ENCODE results near the gene SPATA6L.

SPATA6L gene

DNA sequence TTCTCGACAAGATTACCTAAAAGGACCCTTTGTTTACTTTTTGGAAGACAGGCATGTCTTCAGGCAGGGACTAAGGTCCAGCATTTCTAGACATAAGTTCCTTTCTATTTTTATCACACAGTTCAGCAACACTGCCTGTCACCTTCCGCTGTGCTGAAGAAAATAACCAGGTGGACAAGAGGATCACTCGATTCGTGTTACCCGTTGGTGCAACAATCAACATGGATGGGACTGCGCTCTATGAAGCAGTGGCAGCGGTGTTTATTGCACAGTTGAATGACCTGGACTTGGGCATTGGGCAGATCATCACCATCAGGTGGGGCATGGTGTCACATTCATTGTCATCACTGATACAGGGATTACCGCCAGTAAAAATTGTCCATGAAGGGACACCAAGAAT lies 89.8 kb downstream of the SPATA6L start:
- TF ChIP-seq, protein P1, sequence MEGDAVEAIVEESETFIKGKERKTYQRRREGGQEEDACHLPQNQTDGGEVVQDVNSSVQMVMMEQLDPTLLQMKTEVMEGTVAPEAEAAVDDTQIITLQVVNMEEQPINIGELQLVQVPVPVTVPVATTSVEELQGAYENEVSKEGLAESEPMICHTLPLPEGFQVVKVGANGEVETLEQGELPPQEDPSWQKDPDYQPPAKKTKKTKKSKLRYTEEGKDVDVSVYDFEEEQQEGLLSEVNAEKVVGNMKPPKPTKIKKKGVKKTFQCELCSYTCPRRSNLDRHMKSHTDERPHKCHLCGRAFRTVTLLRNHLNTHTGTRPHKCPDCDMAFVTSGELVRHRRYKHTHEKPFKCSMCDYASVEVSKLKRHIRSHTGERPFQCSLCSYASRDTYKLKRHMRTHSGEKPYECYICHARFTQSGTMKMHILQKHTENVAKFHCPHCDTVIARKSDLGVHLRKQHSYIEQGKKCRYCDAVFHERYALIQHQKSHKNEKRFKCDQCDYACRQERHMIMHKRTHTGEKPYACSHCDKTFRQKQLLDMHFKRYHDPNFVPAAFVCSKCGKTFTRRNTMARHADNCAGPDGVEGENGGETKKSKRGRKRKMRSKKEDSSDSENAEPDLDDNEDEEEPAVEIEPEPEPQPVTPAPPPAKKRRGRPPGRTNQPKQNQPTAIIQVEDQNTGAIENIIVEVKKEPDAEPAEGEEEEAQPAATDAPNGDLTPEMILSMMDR (IDR thresholded peaks at IDR 0.05; ENCODE audit: low read depth, low read length, missing control alignments): no peak
- no peak overlapping the region for H3K4me3 ChIP-seq (replicated peaks; ENCODE audit: low read depth, low read length)
- no peak for DNase-seq (ENCODE audit: extremely low read depth, low read depth)

GRCh38 chr9:4575997-4576396 lies 90.3 kb downstream of the SPATA6L start:
- TF ChIP-seq, protein P1 (IDR thresholded peaks at IDR 0.05; ENCODE audit: low read depth, low read length, missing control alignments): no peak
- no peak overlapping the region for H3K4me3 ChIP-seq (replicated peaks; ENCODE audit: low read depth, low read length)
- DNase-seq (ENCODE audit: extremely low read depth, low read depth): no peak

DNA sequence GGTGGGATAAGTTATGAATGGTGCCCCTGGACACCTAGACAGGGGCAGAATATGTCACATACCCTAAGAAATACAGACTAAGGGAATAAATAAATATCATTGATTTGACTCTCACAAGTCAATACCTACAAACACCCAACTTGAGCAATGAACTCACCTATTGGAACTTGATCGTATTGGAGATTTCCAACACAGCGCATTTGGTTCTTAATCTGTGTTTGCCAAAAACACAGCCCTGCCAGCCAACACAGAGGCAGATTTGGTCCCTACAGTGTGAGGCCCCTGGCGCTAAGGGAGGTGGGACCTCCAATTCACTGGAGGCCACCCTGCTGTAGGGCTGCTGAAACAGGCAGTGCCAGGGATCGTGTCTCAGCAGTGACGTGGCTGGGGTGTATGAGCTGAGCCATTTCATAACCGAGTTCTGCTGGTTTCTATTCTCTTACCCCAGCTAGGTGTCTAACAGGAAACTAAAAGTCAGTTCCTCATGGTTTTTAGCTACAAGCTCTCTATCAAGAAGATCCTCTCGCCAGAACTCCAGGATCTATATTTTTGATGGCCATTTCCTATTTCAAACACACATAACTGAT lies 91.5 kb downstream of the SPATA6L start:
- H3K4me3 ChIP-seq (replicated peaks; ENCODE audit: low read depth, low read length): no peak overlapping the region
- TF ChIP-seq, protein P1 (IDR thresholded peaks at IDR 0.05; ENCODE audit: low read depth, low read length, missing control alignments): no peak
- DNase-seq (ENCODE audit: extremely low read depth, low read depth): no peak

DNA sequence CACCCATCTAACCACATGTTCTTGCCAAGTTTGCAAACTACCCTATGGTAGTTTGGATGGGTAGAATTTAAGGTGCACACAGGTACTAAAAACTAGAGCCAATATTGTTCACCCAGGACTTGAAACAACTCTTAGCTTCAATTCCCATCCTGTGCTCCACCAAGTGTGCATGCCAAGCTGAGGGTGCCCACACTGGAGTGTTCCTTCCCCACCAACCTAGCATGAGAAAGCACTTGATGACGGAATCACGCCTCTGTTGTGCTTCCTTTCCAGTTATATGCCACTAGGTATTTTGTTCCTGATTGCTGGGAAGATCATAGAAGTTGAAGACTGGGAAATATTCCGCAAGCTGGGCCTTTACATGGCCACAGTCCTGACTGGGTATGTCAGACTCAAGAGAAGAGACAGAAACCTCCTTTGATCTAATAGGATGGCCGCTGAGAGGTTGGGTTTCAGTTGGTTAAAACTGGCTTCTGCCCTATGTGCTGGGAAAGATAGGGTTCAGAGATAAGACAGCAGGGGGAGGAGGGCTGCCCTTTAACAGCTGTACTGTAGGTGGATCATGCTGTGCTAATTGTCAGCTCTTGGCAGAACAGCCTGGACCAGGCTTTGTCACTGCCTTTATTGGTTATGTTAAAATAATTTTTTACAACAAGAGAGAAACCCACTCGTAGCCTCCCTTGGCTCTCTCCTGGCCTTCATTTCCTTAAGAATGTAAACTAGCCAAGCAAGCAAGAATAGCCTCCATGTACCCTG lies 92.5 kb downstream of the SPATA6L start:
- TF ChIP-seq, protein P1 (IDR thresholded peaks at IDR 0.05; ENCODE audit: low read depth, low read length, missing control alignments): no peak
- H3K4me3 ChIP-seq (replicated peaks; ENCODE audit: low read depth, low read length): no peak overlapping the region
- no peak for DNase-seq (ENCODE audit: extremely low read depth, low read depth)

DNA sequence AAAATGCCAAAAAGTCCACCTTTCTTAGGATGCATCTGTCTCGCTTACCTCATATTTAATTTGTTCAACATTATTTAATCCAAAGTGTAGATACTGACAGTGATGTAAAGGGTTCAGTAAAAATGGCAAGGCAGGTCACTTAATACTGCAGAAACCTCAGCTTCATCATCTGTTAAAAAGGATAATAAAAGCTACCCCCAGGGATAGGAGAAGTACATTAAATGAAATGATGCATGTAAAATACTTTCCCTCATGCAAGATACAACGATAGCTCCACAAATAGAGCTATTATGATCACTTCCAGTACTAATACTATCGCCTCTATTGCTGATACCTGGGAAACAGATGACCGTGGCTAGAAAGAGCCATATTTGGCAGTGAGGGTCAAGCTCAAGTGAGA lies 93.1 kb downstream of the SPATA6L start:
- TF ChIP-seq, protein P1 (IDR thresholded peaks at IDR 0.05; ENCODE audit: low read depth, low read length, missing control alignments): no peak
- H3K4me3 ChIP-seq (replicated peaks; ENCODE audit: low read depth, low read length): no peak overlapping the region
- DNase-seq (ENCODE audit: extremely low read depth, low read depth): no peak

- DNase-seq (ENCODE audit: extremely low read depth, low read depth): no peak
- H3K4me3 ChIP-seq (replicated peaks; ENCODE audit: low read depth, low read length): no peak overlapping the region
- TF ChIP-seq, protein P1 (IDR thresholded peaks at IDR 0.05; ENCODE audit: low read depth, low read length, missing control alignments): no peak
These were observed 94.0 kb downstream of the SPATA6L start for GRCh38 chr9:4572184-4572826.
